GM12873 (cell line): ENCODE results near the gene CASZ1.

Experiments used
- CTCF ChIP-seq: IDR thresholded peaks from 2 replicates; pipeline ENCODE4 v1.5.1; 2012; ENCODE audit warnings: low read depth, mild to moderate bottlenecking, moderate library complexity, low read length, control low read depth; ENCODE audit not compliant: insufficient read depth; ENCODE audit errors: missing control alignments

The CASZ1 gene

GRCh38 chr1:10601342-10602070, 194.9 kb downstream of the CASZ1 start:
- TF ChIP-seq CTCF = no peak

- TF ChIP-seq CTCF = no peak
These were observed 197.1 kb downstream of the CASZ1 start for GRCh38 chr1:10599194-10599861.

- TF ChIP-seq CTCF = no peak
These were observed 198.1 kb downstream of the CASZ1 start for GRCh38 chr1:10598389-10598702.

GRCh38 chr1:10597492-10598388, 198.7 kb downstream of the CASZ1 start:
- no peak for TF ChIP-seq CTCF

- TF ChIP-seq CTCF = no peak
These were observed 199.7 kb downstream of the CASZ1 start for GRCh38 chr1:10596780-10597179.

GRCh38 chr1:10594595-10595223, 201.7 kb downstream of the CASZ1 start:
- TF ChIP-seq CTCF = no peak
